H9 (cell line): ENCODE results near the gene LPO. TPM values are rescaled to one million over a fixed set of nuclear protein-coding genes. Genes with fewer than 3 reads are reported as not detected.

ENCODE experiments used
- DNase-seq: peaks from one replicate; pipeline ENCODE4 v3.0.0-alpha.2; 2017
- H2AFZ ChIP-seq: one replicate; pipeline ENCODE4 v1.6.1; 2013; ENCODE audit warnings: mild to moderate bottlenecking, low read length, control low read depth, moderate library complexity
- H2AK5ac ChIP-seq: 2 replicates; pipeline ENCODE4 v1.6.1; 2013; ENCODE audit warnings: low read length, control low read depth, mixed read lengths; ENCODE audit not compliant: insufficient read length
- H2BK120ac ChIP-seq: one replicate; pipeline ENCODE4 v1.6.1; 2013; ENCODE audit warnings: low read depth, mild to moderate bottlenecking, low read length, control low read depth, inconsistent platforms; ENCODE audit not compliant: poor library complexity, severe bottlenecking
- H2BK12ac ChIP-seq: 2 replicates; pipeline ENCODE4 v1.6.1; 2013; ENCODE audit warnings: low read length, control low read depth, mixed read lengths, low read depth; ENCODE audit not compliant: insufficient read length
- H2BK15ac ChIP-seq: 2 replicates; pipeline ENCODE4 v1.6.1; 2013; ENCODE audit warnings: low read depth, low read length, control low read depth
- H2BK20ac ChIP-seq: one replicate; pipeline ENCODE4 v1.6.1; 2013; ENCODE audit warnings: low read depth, mild to moderate bottlenecking, low read length, control low read depth, inconsistent platforms; ENCODE audit not compliant: poor library complexity, severe bottlenecking
- H2BK5ac ChIP-seq: 2 replicates; pipeline ENCODE4 v1.6.1; 2013; ENCODE audit warnings: low read length, control low read depth, mixed read lengths; ENCODE audit not compliant: insufficient read length
- H3K14ac ChIP-seq: 2 replicates; pipeline ENCODE4 v1.6.1; 2013; ENCODE audit warnings: low read length, control low read depth; ENCODE audit not compliant: insufficient read depth
- H3K18ac ChIP-seq: 2 replicates; pipeline ENCODE4 v1.6.1; 2013; ENCODE audit warnings: low read depth, mild to moderate bottlenecking, mixed read lengths, low read length, control low read depth; ENCODE audit not compliant: insufficient read length
- H3K23ac ChIP-seq: 2 replicates; pipeline ENCODE4 v1.6.1; 2013; ENCODE audit warnings: low read length, control low read depth, mixed read lengths, low read depth; ENCODE audit not compliant: insufficient read length
- H3K23me2 ChIP-seq: 2 replicates; pipeline ENCODE4 v1.6.1; 2013; ENCODE audit warnings: low read depth, mild to moderate bottlenecking, mixed read lengths, low read length, control low read depth; ENCODE audit not compliant: insufficient read length, poor library complexity, severe bottlenecking
- H3K27ac ChIP-seq: 2 replicates; pipeline ENCODE4 v1.5.1; 2013; ENCODE audit warnings: low read length, control low read depth, mixed read lengths, low read depth; ENCODE audit not compliant: insufficient read length
- H3K27me3 ChIP-seq: 2 replicates; pipeline ENCODE4 v1.6.1; 2013; ENCODE audit warnings: low read length, control low read depth, inconsistent platforms; ENCODE audit not compliant: insufficient read depth
- H3K4ac ChIP-seq: 2 replicates; pipeline ENCODE4 v1.6.1; 2013; ENCODE audit warnings: low read depth, mild to moderate bottlenecking, control low read depth, inconsistent platforms, low read length, moderate library complexity
- H3K4me1 ChIP-seq: 2 replicates; pipeline ENCODE4 v1.6.1; 2013; ENCODE audit warnings: low read length, control low read depth, inconsistent platforms; ENCODE audit not compliant: insufficient read depth
- H3K4me2 ChIP-seq: 2 replicates; pipeline ENCODE4 v1.6.1; 2013; ENCODE audit warnings: low read length, control low read depth, mixed read lengths; ENCODE audit not compliant: insufficient read length, insufficient read depth
- H3K56ac ChIP-seq: 2 replicates; pipeline ENCODE4 v1.6.1; 2013; ENCODE audit warnings: low read depth, mild to moderate bottlenecking, mixed read lengths, low read length, control low read depth; ENCODE audit not compliant: insufficient read length
- H3K79me1 ChIP-seq: 2 replicates; pipeline ENCODE4 v1.6.1; 2013; ENCODE audit warnings: low read depth, mild to moderate bottlenecking, moderate library complexity, low read length, control low read depth, inconsistent platforms; ENCODE audit not compliant: insufficient read depth, poor library complexity, severe bottlenecking
- H3K79me2 ChIP-seq: 2 replicates; pipeline ENCODE4 v1.6.1; 2013; ENCODE audit warnings: low read length, control low read depth, inconsistent platforms; ENCODE audit not compliant: insufficient read depth
- H3K9ac ChIP-seq: 2 replicates; pipeline ENCODE4 v1.6.1; 2013; ENCODE audit warnings: low read length, control low read depth, mixed read lengths; ENCODE audit not compliant: insufficient read length; ENCODE audit errors: extremely low read depth
- H3K9me3 ChIP-seq: one replicate; pipeline ENCODE4 v1.6.1; 2013; ENCODE audit warnings: low read depth, low read length, inconsistent platforms; ENCODE audit not compliant: control insufficient read depth
- H3T11ph ChIP-seq: one replicate; pipeline ENCODE4 v1.6.1; 2013; ENCODE audit warnings: mild to moderate bottlenecking, low read length, control low read depth, inconsistent platforms
- H4K20me1 ChIP-seq: one replicate; pipeline ENCODE4 v1.6.1; 2013; ENCODE audit not compliant: control insufficient read depth, insufficient read length, insufficient read depth
- H4K5ac ChIP-seq: 2 replicates; pipeline ENCODE4 v1.6.1; 2013; ENCODE audit warnings: low read depth, mild to moderate bottlenecking, mixed read lengths, low read length, control low read depth; ENCODE audit not compliant: insufficient read length
- H4K8ac ChIP-seq: replicated peaks from 2 replicates; pipeline ENCODE4 v1.6.1; 2013; ENCODE audit warnings: low read length, control low read depth, mixed read lengths, low read depth; ENCODE audit not compliant: insufficient read length
- H4K91ac ChIP-seq: 2 replicates; pipeline ENCODE4 v1.6.1; 2013; ENCODE audit warnings: low read depth, mild to moderate bottlenecking, moderate library complexity, mixed read lengths, low read length, control low read depth; ENCODE audit not compliant: insufficient read length
- H3K27ac Mint-ChIP-seq, 3 experiments: 2 replicates in 2 of 3; 3 replicates in 1 of 3; pipeline ENCODE4 v1.8.0; 2020 to 2021; ENCODE audit warnings: mixed read lengths in 3 of 3, mild to moderate bottlenecking in 1 of 3, moderate library complexity in 1 of 3
- H3K27me3 Mint-ChIP-seq: 2 replicates; pipeline ENCODE4 v1.8.0; 2021; ENCODE audit warnings: low read depth, mild to moderate bottlenecking, moderate library complexity, mixed read lengths
- H3K36me3 Mint-ChIP-seq, 3 experiments: 2 replicates in 2 of 3; 3 replicates in 1 of 3; pipeline ENCODE4 v1.8.0; 2020 to 2021; ENCODE audit warnings: low read depth in 3 of 3, mixed read lengths in 3 of 3; ENCODE audit not compliant: insufficient read depth in 1 of 3
- H3K4me1 Mint-ChIP-seq, 2 experiments: 2 replicates each; pipeline ENCODE4 v1.8.0; 2020; ENCODE audit warnings: mixed read lengths in 2 of 2
- H3K4me3 Mint-ChIP-seq, 2 experiments: 2 replicates in 1 of 2; 3 replicates in 1 of 2; pipeline ENCODE4 v1.8.0; 2020 to 2021; ENCODE audit warnings: mild to moderate bottlenecking in 2 of 2, mixed read lengths in 2 of 2, moderate library complexity in 1 of 2
- H3K9me3 Mint-ChIP-seq, 2 experiments: 2 replicates in 1 of 2; 3 replicates in 1 of 2; pipeline ENCODE4 v1.8.0; 2020; ENCODE audit warnings: mild to moderate bottlenecking in 2 of 2, mixed read lengths in 2 of 2, moderate library complexity in 1 of 2
- CTCF ChIP-seq: fragments of 200-600 bp; sonication (generic); conservative IDR thresholded peaks from 3 replicates; pipeline ENCODE4 v1.8.0; 2021; ENCODE audit warnings: antibody characterized with exemption, mild to moderate bottlenecking
- WGBS: extraction: QIAGEN DNeasy Blood & Tissue Kit; methylation state at CpG from one replicate; pipeline ENCODE4 v1.1.7; 2013; ENCODE audit warnings: missing lambda C conversion rate, low lambda C conversion rate, mixed read lengths; ENCODE audit not compliant: insufficient read length; ENCODE audit errors: extremely low coverage; 5-methylcytosine and 5-hydroxymethylcytosine counted together
- total RNA-seq: library from RNA; stranded (reverse); gene quantifications from 2 replicates; pipeline ENCODE4 v1.2.1, GENCODE V29; 2021

The LPO gene
- total RNA-seq, 1 experiment from 2014 or later: 0.17 TPM

GRCh38 chr17:58231641-58232040 lies 6.7 kb upstream of the LPO start:
- H3K14ac ChIP-seq: no peak overlapping the region
- H2BK120ac ChIP-seq: no peak overlapping the region
- H3K4me2 ChIP-seq: no peak overlapping the region
- no peak overlapping the region for H3T11ph ChIP-seq
- no peaks in the 10 kb centered on the region for H4K20me1 ChIP-seq
- no peak overlapping the region for H2BK15ac ChIP-seq
- no peak overlapping the region for H3K4me3 Mint-ChIP-seq
- H3K4ac ChIP-seq: no peak overlapping the region
- no peaks in the 10 kb centered on the region for H3K9me3 Mint-ChIP-seq
- no peak for DNase-seq
- no peak overlapping the region for H3K9ac ChIP-seq
- peaks cover 2% of the 10 kb centered on the region; the same call in 1 of the 2 replicates for H3K4me1 ChIP-seq
- no peaks in the 10 kb centered on the region for H3K9me3 ChIP-seq
- no peaks in the 10 kb centered on the region for H3K36me3 Mint-ChIP-seq
- no peak overlapping the region for H4K5ac ChIP-seq
- H3K27ac ChIP-seq: no peak overlapping the region
- no peak overlapping the region for H4K8ac ChIP-seq
- H3K27me3 ChIP-seq: no peaks in the 10 kb centered on the region
- peaks cover 54% of the 10 kb centered on the region for H3K27me3 Mint-ChIP-seq
- no peak overlapping the region for H2BK12ac ChIP-seq
- no peak overlapping the region for H2AK5ac ChIP-seq
- no peak overlapping the region for H3K23ac ChIP-seq
- no peaks in the 10 kb centered on the region for H3K23me2 ChIP-seq
- H4K91ac ChIP-seq: no peak overlapping the region
- H2AFZ ChIP-seq: no peak overlapping the region
- no peaks in the 10 kb centered on the region for H3K79me2 ChIP-seq
- H3K56ac ChIP-seq: no peak overlapping the region
- no peak overlapping the region for H3K18ac ChIP-seq
- H2BK5ac ChIP-seq: no peak overlapping the region
- H2BK20ac ChIP-seq: no peak overlapping the region
- peaks cover 16 to 22% of the 10 kb centered on the region in 2 experiments for H3K4me1 Mint-ChIP-seq
- WGBS: no CpG with 5 or more reads among the region's 2 CpGs
- H3K27ac Mint-ChIP-seq: no peak overlapping the region
- TF ChIP-seq CTCF: no peak
- H3K79me1 ChIP-seq: no peaks in the 10 kb centered on the region
